Measurements from ENCODE around the gene GJB2.

The GJB2 gene

DNA sequence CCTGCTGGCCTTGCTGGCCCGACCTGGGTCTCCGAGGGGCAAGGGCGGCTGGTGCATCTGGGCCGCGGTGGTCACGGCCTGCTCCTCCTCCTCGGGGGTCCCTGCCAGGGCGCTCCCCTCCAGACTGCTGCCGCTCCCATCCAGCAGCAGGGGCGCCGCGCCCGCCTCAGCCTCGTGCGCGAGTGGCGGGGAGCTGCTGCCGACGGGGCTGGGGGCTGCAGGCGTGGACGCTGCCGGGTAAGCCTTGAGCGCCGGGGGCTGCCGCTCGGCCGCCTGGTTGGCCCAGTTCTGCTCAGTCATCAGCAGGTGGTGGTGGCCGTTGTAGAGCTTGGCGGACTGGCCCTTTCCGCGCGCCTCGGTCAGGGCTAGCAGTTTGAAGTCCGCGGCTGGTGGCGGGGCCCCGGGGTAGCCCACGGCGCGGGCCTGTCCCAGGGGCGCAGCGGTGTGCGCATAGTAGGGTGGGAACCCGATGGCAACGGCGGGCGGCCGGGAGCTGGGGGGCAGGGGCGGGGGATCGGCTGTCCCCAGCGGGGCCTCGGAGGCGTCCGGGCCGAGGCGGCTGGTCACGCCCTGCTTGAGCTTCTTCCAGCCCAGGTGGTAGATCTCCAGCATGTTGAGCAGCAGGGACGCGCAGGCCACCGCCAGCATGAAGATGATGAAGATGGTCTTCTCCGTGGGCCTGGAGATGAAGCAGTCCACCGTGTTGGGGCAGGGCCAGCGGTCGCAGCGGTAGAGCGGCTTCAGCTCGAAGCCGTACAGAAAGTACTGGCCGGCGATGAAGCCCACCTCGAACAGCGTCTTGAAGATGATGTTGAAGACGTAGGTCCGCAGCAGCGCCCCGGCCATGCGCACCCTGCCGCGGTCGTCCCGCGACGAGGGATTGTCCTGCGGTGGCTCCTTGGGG is 50.5 kb downstream of the GJB2 start:
- no peak for TF ChIP-seq TAF1 (IDR thresholded peaks at IDR 0.05; ENCODE audit: low read depth)
- TF ChIP-seq CEBPB (IDR thresholded peaks at IDR 0.05): no peak
- no peak for TF ChIP-seq NFIC (IDR thresholded peaks at IDR 0.05)
- no peak for TF ChIP-seq FOXM1 (IDR thresholded peaks at IDR 0.05; ENCODE audit: borderline replicate concordance, low read depth)
- TF ChIP-seq EP300 (IDR thresholded peaks at IDR 0.05; ENCODE audit: borderline replicate concordance): no peak
- TF ChIP-seq, protein P1, sequence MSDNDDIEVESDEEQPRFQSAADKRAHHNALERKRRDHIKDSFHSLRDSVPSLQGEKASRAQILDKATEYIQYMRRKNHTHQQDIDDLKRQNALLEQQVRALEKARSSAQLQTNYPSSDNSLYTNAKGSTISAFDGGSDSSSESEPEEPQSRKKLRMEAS (IDR thresholded peaks at IDR 0.05): no peak

DNA sequence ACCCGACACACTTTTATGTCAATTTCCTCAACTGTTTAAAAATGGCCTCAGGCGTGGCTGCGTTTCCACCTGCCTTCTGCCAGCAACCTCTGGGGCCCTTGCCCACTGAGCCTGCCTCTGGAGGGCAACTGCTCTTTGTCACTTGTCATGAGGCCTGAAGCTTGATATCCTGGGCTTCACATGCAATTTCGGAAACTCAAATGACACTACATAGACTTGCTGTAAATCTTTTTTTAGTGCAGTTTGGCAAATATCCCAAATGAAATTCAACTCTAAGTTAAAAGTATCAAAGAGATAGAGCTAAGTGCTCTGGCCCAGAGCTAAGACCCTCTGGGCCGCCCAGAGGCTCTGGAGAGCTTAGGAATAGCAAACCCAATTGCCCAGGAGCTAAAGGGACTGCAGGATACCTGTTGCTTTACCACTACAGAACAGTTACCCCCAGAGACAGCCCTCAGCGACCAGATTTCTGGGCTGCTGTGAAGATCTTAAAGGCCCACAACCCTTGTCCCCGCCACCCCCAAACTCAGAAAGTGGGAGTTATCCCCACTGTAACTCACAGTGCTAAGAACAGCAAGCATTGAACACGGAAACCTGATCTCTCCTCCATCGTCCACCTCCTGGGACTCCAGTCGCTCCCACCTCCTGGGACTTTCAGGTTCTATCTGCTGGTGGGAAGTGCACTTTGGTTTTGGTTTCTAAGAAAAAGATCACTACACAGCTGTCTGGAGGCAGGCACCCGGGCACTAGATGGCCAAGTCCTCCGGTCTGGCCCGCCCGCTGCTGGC is 51.3 kb downstream of the GJB2 start:
- TF ChIP-seq EGR1 (IDR thresholded peaks at IDR 0.05): no peak

- no peak for TF ChIP-seq EGR1 (IDR thresholded peaks at IDR 0.05)
- TF ChIP-seq FOXM1 (IDR thresholded peaks at IDR 0.05; ENCODE audit: borderline replicate concordance, low read depth): no peak
- TF ChIP-seq ZBTB7A (IDR thresholded peaks at IDR 0.05; ENCODE audit: low read depth): no peak
- no peak for TF ChIP-seq TEAD4 (IDR thresholded peaks at IDR 0.05)
- TF ChIP-seq, protein P2, sequence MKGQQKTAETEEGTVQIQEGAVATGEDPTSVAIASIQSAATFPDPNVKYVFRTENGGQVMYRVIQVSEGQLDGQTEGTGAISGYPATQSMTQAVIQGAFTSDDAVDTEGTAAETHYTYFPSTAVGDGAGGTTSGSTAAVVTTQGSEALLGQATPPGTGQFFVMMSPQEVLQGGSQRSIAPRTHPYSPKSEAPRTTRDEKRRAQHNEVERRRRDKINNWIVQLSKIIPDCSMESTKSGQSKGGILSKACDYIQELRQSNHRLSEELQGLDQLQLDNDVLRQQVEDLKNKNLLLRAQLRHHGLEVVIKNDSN (IDR thresholded peaks at IDR 0.05): no peak
- TF ChIP-seq CEBPB (IDR thresholded peaks at IDR 0.05): no peak
- TF ChIP-seq NFIC (IDR thresholded peaks at IDR 0.05): no peak
- TF ChIP-seq, protein P1 (IDR thresholded peaks at IDR 0.05): no peak
- TF ChIP-seq RAD21 (IDR thresholded peaks at IDR 0.05; ENCODE audit: low read depth): no peak
- no peak for TF ChIP-seq TCF12 (IDR thresholded peaks at IDR 0.05; ENCODE audit: low read depth)
- no peak for TF ChIP-seq REST (IDR thresholded peaks at IDR 0.05; ENCODE audit: low read depth)
- no peak for TF ChIP-seq CREB1 (IDR thresholded peaks at IDR 0.05; ENCODE audit: low read depth)
- TF ChIP-seq TAF1 (IDR thresholded peaks at IDR 0.05; ENCODE audit: low read depth): no peak
- TF ChIP-seq YY1 (IDR thresholded peaks at IDR 0.05; ENCODE audit: low read depth): no peak
- TF ChIP-seq EP300 (IDR thresholded peaks at IDR 0.05; ENCODE audit: borderline replicate concordance): no peak
Measured at GRCh38 chr13:20140487-20140886, 52.3 kb downstream of the GJB2 start.

GRCh38 chr13:20137875-20138274 is 54.9 kb downstream of the GJB2 start:
- no peak for TF ChIP-seq ZBTB7A (IDR thresholded peaks at IDR 0.05; ENCODE audit: low read depth)
